Transverse colon (tissue), 4 donors: Measurements from ENCODE around the gene CPM. TPM values are rescaled to one million over a fixed set of nuclear protein-coding genes. Genes with fewer than 3 reads are reported as not detected.

ENCODE experiments used
- DNase-seq: peaks from one replicate; pipeline ENCODE4 v3.0.0-alpha.2; 2019
- H3K27ac ChIP-seq, 4 donors: fragments of 200-600 bp; sonication (generic); 2 replicates each; pipeline ENCODE4 v1.5.1; 2016 to 2018; ENCODE audit warnings: inconsistent platforms in 4 of 4
- H3K27me3 ChIP-seq: fragments of 200-600 bp; sonication (generic); 2 replicates; pipeline ENCODE4 v1.5.1; 2017; ENCODE audit warnings: inconsistent platforms
- H3K36me3 ChIP-seq, 4 donors: fragments of 200-600 bp; sonication (generic); 2 replicates each; pipeline ENCODE4 v1.5.1; 2017 to 2019; ENCODE audit warnings: inconsistent platforms in 4 of 4
- H3K4me1 ChIP-seq, 4 donors: fragments of 200-600 bp; sonication (generic); 2 replicates each; pipeline ENCODE4 v1.5.1; 2017 to 2020; ENCODE audit warnings: inconsistent platforms in 4 of 4
- H3K4me3 ChIP-seq, 4 donors: fragments of 200-600 bp; sonication (generic); 1 replicate in 1 of 4; 2 replicates in 3 of 4; pipeline versions ENCODE4 v1.5.1 to v1.6.1; 2017 to 2019; ENCODE audit warnings: inconsistent platforms in 4 of 4
- H3K9me3 ChIP-seq, 2 donors: fragments of 200-600 bp; sonication (generic); 2 replicates each; pipeline ENCODE4 v1.5.1; 2017 to 2019; ENCODE audit warnings: inconsistent platforms in 2 of 2
- EP300 ChIP-seq: sonication (generic); formaldehyde crosslinking; IDR thresholded peaks from one replicate; pipeline ENCODE4 v1.6.1; 2017; ENCODE audit warnings: antibody characterized with exemption, low read depth
- POLR2A ChIP-seq: fragments of 450-650 bp; IDR thresholded peaks from one replicate; pipeline ENCODE4 v1.6.1; 2016; ENCODE audit warnings: antibody characterized with exemption, mild to moderate bottlenecking, moderate library complexity
- POLR2AphosphoS5 ChIP-seq, 3 donors: sonication (generic); formaldehyde crosslinking; IDR thresholded peaks; one replicate each; pipeline ENCODE4 v1.6.1; 2016; ENCODE audit warnings: antibody characterized with exemption in 3 of 3
- WGBS, 2 donors: methylation state at CpG; one replicate each; pipeline ENCODE4 v1.1.5; 2018; ENCODE audit warnings: low coverage in 1 of 2; 5-methylcytosine and 5-hydroxymethylcytosine counted together
- in situ Hi-C, 4 donors: fragments of 200-750 bp; cut with MboI; loops; one replicate each; pipeline versions ENCODE4 v1.15.0 to v1.15.1; 2017; ENCODE audit warnings: low sequenced_read_pairs in 3 of 4, low pct_ligation_motif_present in 1 of 4, low pct_unique_long_range_greater_than_20kb in 1 of 4
- intact Hi-C: fragments of 100-400 bp; cut with DNase I; formaldehyde crosslinking; loops from one replicate; pipeline ENCODE4 v1.15.1; 2023; ENCODE audit warnings: low total_unique reads
- total RNA-seq, 4 donors: library from RNA; depleted of rRNA; stranded (reverse); fragments of >200 nt; gene quantifications; one replicate each; pipeline ENCODE4 v1.1.0, GENCODE V29; 2016
- TF ChIP-seq, protein P1 (sequence below), 5 experiments: fragments of 200-600 bp in 3 of 5; fragments of 450-650 bp in 2 of 5; sonication (generic) in 3 of 5; IDR thresholded peaks; 1 replicate in 2 of 5; 2 replicates in 3 of 5; pipeline ENCODE4 v1.5.1; 2016 to 2017; ENCODE audit warnings: antibody characterized with exemption in 5 of 5, inconsistent platforms in 3 of 5, mild to moderate bottlenecking in 2 of 5, moderate library complexity in 1 of 5

Gene CPM
- total RNA-seq, 4 donors from 2014 or later = 36.4 to 147 (median 107) TPM

GRCh38 chr12:68940731-68941130 is 7.8 kb upstream of the CPM start:
- in situ Hi-C loops = no loop called here
- intact Hi-C loops = no loop called here

DNA sequence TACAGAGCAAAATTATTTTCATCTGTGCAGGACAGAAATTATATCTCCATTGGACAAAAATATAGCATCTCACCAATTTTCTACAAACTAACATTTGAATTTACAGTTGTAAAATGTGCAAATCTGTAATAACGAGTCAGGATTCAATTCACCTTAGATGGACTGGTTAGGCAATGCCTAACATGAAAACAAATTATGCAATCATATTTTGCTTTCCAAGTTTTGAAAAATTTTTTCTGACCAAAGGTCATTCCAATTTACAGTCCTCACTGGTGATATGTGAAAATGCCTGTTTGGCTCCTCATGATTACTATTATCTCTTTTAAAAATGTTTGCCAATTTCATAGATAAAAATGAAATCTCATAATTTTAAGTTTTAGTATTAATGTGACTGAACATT is 6.5 kb upstream of the CPM start:
- Histone ChIP-seq H3K9me3 (no peaks in the 10 kb centered on the region), H3K4me1 (peaks cover 0 to 6% (median 0%) of the 10 kb centered on the region in 4 donors), H3K27me3 (peaks cover 1% of the 10 kb centered on the region), H3K27ac (no peak overlapping the region), H3K4me3 (no peak overlapping the region), H3K36me3 (no peaks in the 10 kb centered on the region)
- TF ChIP-seq EP300 (no peak), POLR2AphosphoS5 (IDR thresholded peaks at IDR 0.05) (no peak), POLR2A (no peak)
- TF ChIP-seq, protein P1, sequence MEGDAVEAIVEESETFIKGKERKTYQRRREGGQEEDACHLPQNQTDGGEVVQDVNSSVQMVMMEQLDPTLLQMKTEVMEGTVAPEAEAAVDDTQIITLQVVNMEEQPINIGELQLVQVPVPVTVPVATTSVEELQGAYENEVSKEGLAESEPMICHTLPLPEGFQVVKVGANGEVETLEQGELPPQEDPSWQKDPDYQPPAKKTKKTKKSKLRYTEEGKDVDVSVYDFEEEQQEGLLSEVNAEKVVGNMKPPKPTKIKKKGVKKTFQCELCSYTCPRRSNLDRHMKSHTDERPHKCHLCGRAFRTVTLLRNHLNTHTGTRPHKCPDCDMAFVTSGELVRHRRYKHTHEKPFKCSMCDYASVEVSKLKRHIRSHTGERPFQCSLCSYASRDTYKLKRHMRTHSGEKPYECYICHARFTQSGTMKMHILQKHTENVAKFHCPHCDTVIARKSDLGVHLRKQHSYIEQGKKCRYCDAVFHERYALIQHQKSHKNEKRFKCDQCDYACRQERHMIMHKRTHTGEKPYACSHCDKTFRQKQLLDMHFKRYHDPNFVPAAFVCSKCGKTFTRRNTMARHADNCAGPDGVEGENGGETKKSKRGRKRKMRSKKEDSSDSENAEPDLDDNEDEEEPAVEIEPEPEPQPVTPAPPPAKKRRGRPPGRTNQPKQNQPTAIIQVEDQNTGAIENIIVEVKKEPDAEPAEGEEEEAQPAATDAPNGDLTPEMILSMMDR (IDR thresholded peaks at IDR 0.05) = no peak
- intact Hi-C loops (no loop called here), in situ Hi-C loops (no loop called here)
- whole genome bisulfite sequencing, 2 donors = 34 to 37% methylated on average over 1 of the region's 1 CpG
- DNase-seq = no peak

More at GRCh38 chr12:68940731-68941130, 7.8 kb upstream of the CPM start:
- peaks cover 0 to 6% (median 0%) of the 10 kb centered on the region in 4 donors for H3K4me1 ChIP-seq
- H3K9me3 ChIP-seq = no peaks in the 10 kb centered on the region
- H3K27me3 ChIP-seq = no peaks in the 10 kb centered on the region
- no peak overlapping the region for H3K4me3 ChIP-seq
- no peak for DNase-seq
- no peaks in the 10 kb centered on the region for H3K36me3 ChIP-seq
- TF ChIP-seq EP300 (no peak), POLR2A (no peak), POLR2AphosphoS5 (IDR thresholded peaks at IDR 0.05) (no peak)
- TF ChIP-seq, protein P1 (IDR thresholded peaks at IDR 0.05) = no peak
- H3K27ac ChIP-seq = no peak overlapping the region

DNA sequence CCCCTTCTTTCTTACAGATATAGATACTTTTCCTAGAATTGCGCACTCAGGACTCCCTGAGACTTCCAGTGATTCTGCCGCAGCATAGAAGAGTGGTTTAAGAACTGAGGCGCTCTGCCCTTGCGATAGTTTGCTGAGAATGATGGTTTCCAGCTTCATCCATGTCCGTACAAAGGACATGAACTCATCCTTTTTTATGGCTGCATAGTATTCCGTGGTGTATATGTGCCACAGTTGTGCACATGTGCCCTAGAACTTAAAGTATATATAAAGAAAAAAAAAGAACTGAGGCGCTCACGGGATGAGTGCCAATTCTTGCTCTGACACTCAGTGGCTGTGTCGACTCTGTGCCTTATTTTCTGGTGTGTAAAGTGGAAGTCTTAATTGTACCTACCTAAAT is 1.4 kb upstream of the CPM start:
- intact Hi-C loops = no loop called here
- H3K4me1 ChIP-seq = peaks cover 0 to 25% (median 10%) of the 10 kb centered on the region in 4 donors
- 95 to 97% methylated on average over 9 of the region's 9 CpGs for WGBS, 2 donors

DNA sequence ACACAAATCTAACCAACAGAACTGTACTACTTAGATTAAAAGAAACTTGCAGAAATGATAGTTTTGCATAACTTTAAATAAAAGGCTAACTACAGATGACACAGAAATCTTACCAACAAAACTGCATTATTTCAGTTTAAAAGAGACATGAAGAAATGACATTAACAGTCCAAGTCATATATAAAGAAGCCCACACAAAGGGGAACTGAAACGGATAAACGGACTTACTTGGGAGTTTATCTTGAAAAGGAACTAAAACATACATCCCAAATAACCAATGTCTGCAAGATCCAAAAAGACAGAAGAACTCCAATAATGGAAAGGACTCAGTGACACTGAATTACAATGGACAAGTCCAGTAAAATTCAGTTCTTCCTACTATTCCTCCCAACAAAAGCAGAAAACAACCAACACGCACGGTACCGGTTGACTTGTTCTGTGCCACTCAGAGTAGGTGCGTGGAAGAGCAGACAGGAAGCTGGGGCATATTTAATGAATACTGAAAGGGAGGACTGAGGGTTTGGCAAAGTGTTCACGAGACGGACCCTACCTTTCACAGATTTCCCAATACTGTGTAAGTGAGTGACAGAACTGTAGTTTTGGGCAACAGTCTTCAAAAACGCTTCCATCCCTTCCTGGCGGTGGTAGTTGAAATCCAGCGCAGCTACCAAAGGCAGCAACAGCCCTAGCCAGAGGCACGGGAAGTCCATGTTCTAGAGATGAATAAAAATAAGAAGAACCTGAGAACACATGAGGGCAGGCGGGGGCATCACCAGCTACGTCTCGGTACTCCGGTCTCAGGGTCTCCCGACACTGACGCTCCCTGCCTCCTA is 627 bp downstream of the CPM start:
- H3K4me1 ChIP-seq = peaks cover 0 to 21% (median 10%) of the 10 kb centered on the region in 4 donors
- intact Hi-C loops = no loop called here
- no peaks in the 10 kb centered on the region for H3K9me3 ChIP-seq
- peak overlapping the region; percentile 78 to 91 (median 86) for H3K27ac ChIP-seq
- H3K27me3 ChIP-seq = peaks cover 13% of the 10 kb centered on the region
- peak overlapping the region; percentile 55 to 79 (median 67) for H3K4me3 ChIP-seq
- H3K36me3 ChIP-seq = no peaks in the 10 kb centered on the region
- WGBS, 2 donors = 6 to 18% methylated on average over 4 to 18 of the region's 18 CpGs
- no peak for TF ChIP-seq POLR2A
- no peak for TF ChIP-seq EP300
- TF ChIP-seq, protein P1 (IDR thresholded peaks at IDR 0.05) = no peak
- TF ChIP-seq POLR2AphosphoS5 (IDR thresholded peaks at IDR 0.05) = no peak
- in situ Hi-C loops = no loop called here
- DNase-seq = peak; percentile 28

More for the DNA sequence above, 1.4 kb upstream of the CPM start:
- in situ Hi-C loops = no loop called here
- Histone ChIP-seq H3K9me3 (no peaks in the 10 kb centered on the region), H3K27me3 (peaks cover 13% of the 10 kb centered on the region), H3K27ac (no peak overlapping the region), H3K4me3 (no peak overlapping the region), H3K36me3 (no peaks in the 10 kb centered on the region)
- DNase-seq = no peak
- no peak for TF ChIP-seq POLR2A
- TF ChIP-seq EP300 = no peak
- TF ChIP-seq, protein P1 (IDR thresholded peaks at IDR 0.05) = no peak
